GM12892 (cell line): ENCODE results near the gene MOB4.

Experiments
- POLR2A ChIP-seq: IDR thresholded peaks from 2 replicates; pipeline ENCODE4 v1.6.1; 2011; ENCODE audit warnings: low read depth, low read length, control low read depth
- POLR2AphosphoS5 ChIP-seq: IDR thresholded peaks from 2 replicates; pipeline ENCODE4 v1.6.1; 2011; ENCODE audit warnings: low read depth, low read length, control low read depth

DNA sequence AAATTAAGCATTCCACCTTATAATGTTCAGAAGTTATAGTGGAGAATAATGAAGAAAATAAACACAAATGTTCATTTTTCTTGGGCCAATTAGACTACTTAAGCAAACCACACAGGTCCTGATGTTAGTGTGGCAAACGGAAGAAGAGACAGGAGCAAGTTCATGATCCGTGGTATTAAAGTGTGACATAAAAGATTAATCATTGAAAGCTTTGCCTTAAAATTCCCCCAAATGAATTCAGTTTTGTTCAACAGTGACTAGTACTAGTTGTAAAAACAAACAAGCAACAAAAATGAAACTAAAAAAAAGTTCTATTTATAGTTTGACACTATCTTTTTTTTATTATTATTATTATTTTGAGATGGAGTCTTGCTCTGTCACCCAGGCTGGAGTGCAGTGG, 85.9 kb downstream of the MOB4 start:
- TF ChIP-seq POLR2A (no peak), POLR2AphosphoS5 (no peak)
